NOMO-1 treated with dmso at 0.1 percent for 144 hours (cell line): ENCODE measurements around the gene KLK4.
"Not testable (repeated sequence)": the region's sequence is repeated elsewhere in the genome, so short reads cannot be mapped to it uniquely, and the experiment has no call there.

ENCODE experiments used
- DNase-seq: peaks from one replicate; lab custom pipeline; 2025; ENCODE audit not compliant: unreplicated experiment; lab: John Stamatoyannopoulos, UW

Gene KLK4

DNA sequence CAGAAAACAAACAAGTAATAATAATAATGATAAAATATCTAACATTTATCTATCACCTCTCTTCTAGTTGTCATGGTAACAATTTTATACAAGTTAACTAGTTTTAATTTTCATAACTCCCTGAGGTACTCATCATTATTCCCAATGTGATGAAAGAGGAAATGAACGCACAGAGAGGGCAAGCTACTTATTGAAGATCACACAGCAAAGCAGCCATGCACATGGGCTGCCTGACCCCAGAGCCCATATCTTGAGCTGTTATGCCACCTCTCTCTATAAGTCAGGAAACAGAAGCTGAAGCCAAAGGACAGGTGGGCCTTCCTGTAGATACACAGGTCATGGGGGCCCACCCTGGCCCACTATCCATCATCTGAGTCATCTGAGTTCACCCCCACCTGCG, 4.9 kb upstream of the KLK4 start:
- no peak for DNase-seq

DNA sequence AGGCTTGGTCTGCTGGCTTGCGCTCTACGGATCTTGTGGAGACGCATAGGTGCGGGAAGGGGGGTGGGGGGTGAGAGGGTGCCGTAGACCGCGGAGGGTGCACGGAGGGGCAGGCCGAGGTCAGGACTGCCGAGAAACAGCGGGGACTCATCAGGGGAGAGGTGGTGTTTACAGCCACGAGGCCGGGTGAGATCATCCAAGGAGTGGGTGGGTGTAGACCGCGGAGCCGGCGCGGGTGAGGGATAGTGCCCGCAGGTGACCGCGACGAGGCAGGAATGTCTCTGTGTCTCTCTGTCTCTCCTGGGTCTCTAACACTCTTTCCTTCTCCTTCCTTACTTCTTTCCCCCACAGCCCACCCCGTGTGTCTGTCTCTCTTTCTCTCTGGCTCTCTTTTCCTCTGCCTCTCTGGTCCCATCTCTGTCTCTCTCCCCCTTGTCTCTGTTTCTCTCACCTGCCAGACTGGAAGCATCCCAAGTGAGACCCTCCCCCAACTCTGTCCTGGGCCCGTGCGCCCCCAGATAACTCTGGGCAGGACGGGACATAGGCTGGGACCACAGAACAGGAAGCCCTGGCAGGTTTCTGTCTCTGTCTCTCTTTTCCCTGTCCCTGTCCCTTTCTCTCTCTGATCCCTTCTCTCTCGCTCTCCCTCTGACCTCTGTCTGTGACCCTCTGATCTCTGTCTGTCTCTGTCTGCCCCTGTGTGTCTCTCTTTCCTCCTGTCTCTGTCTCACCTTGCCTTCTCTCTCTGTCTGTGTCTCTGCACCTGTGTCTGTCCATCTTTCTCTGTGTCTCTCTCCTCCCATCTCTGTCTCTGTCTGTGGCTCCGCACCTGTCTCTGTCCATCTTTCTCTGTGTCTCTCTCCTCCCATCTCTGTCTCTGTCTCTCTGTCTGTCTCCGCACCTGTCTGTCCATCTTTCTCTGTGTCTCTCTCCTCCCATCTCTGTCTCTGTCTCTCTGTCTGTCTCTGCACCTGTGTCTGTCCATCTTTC, 1.8 kb upstream of the KLK4 start:
- DNase-seq = no peak

DNA sequence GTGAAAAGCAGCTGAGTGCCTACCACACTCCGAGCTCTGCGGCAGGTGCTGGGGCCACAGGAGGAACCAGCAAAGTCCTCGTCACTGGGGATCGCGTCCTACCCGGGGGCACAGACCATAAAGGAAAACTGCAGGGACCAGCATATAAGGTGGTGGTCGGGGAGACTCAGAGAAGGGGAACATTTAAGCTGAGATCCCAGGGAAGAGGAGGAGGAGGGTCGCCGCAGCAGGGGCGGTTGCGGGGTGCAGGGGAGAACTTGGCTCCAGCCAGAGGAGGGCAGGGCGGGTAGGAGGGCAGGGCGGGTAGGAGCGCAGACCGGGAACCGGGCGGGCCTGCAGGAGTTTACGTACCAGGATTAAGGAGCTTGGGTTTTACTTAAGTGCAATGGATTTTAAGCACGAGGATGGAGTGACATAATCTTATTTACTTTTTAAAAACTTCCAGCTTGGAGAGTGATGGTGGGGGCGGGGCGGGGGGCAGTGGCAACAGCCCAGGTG, 956 bp upstream of the KLK4 start:
- no peak for DNase-seq

DNA sequence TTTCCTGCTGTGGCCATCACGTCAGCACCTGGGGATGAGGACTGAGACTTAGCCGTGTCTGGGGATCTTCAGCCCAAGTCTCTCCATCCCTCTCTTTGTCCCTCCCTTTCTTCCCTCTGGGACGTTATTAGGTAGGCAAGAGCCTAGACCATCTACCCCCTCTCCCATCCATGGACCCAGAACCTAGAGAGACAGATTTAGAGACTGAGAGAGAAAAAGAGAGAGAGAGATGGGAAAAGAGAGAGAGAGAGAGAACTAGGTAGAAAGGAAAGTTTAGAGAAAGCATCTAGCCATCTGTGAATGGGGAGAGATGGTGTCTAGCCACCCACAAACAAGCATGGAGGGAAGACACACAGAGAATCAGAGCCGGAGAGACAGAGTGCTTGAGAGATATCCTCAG, 473 bp downstream of the KLK4 start:
- DNase-seq = no peak

DNA sequence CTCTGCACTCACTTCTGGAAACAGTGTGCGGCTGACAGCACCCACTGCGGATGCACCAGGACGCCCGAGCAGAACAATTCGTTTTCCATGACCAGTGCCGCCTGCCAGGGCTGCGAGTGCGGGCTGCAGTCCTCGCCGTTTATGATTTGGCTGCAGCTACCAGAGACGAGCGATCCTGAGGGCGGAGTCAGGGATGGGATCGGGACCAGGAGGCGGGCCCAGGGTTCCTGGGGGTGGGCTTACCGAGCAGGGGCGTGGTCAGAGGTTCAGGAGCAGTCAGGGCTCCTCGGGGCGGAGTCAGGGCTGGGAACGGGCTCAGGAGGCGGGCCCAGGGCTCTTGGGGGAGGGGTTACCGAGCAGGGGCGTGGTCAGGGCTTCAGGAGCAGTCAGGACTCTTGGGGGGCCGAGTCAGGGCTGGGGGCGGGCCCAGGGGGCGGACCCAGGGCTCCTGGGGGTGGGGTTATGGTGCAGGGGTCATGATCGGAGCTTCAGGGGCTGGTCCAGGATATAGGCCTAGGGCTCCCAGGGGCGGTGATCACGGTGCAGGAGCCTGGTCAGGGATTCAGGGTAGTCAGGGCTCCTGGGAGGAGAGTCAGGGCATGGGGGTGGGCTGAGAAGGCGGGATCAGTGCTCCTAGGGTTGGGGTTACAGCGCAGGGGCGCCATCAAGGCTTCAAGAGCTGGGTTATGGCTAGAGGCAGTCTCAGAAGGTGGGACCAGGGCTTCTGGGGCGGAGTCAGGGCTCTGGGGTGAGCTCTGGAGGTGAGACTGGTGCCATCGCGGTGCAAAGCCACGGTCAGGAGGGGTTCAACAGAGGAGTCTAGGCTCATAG, 1.7 kb downstream of the KLK4 start:
- no peak for DNase-seq

DNA sequence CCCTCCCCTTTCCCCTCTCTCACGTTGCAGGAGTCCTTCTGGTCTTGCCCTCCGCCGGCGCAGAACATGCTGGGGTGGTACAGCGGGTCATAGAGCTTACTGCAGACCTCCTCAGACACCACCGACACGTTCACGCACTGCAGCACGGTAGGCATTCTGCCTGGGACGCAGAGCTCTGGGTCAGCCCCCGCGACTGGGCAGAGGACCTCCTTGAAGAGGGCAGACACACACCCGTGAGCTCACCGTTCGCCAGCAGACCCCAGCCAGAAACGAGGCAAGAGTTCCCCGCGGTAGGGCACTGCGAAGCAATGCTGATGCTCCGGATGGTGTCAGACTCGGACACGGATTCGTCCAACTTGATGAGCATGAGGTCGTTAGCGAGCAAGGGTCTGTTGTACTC, 2.9 kb downstream of the KLK4 start:
- no peak for DNase-seq

DNA sequence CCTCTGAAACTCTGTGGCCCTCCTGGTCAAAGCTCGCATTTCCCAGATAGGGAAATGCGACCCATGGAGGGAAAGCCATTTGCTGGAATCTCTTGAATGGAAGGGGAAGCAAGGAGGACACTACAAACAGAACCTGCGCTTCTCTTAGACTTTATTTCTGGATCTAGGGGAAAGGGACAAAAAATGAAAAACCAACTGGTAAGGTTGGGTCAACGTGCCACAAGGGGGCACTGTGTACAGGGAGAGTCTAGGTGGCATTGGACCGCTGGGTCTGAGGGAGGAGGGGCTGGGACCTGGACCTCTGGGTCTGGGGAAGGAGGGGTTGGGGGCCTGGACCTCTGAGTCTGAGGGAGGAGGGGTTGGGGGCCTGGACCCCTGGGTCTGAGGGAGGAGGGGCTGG, 5.0 kb downstream of the KLK4 start:
- DNase-seq = no peak

DNA sequence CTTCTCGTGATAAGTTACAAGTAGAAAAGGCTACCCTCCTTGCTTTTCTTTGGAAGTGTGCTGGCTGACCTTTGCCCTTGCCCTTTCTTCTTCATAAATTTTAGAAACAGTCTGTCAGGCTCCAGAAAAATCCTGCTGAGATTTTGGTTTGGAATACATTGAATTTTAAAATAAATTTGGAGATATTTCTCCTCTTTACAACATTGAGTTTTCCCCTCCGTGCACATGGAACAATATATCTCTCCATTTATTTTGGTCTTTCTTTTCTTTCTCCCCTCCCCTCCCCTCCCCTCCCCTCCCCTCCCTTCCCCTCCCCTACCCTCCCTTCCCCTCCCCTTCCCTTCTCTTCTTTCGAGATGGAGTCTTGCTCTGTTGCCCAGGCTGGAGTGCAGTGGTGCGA, 8.6 kb downstream of the KLK4 start:
- DNase-seq = no peak

DNA sequence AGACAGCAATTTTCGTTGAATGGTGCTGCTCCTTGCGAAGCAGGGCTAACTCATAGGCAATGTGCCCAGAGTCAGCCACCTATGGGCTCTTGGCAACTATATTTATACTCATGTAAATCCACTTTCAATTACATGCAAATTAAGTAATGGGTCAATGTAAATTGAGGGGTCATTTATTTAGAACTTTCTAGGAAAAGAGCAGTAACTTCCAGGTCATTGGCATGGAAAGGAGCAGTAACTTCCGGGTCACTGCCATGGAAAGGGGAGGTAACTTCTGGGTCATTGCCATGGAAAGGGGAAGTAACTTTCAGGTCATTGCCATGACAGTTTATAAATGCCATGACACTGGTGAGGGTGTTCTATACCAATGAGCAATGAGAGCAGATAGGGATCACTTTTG, 11.6 kb downstream of the KLK4 start:
- no peak for DNase-seq

DNA sequence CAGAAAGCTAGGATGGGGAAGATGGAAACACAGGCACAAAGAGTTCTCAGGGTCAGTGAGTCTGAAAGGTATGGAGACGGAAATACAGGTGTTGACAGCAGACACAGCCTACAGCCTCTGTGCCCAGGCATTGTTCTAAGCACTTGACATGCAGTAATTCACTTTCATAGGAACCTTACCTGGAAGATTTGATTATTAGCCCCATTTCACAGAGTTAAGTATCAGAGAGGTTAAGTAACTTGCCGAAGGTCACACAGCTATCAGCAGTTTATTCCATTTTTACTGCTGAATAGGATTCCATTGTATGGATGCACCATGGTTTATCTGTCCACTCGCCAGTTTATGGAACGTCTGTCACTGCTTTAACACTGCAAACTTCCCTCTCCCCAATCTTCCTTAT, 13.2 kb downstream of the KLK4 start:
- DNase-seq = no peak

DNA sequence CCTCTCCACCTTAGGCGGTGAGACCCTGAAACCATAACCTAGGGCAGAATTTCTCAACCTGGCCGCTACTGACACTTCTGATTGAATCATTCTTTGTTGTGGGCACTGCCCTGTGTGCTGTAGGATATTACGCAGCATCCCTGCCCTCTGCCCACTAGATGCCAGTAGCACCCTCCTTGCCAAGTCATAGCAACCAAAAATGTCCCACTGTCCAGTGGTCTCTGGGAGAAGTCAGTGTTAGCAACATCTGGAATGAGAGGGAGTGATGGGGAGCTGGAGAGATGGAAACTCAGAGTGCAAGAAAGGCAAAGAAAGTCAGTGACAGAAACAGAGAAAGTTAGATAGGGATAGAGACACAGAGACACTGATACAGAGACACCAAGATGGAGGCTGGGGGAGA, 13.6 kb downstream of the KLK4 start:
- no peak for DNase-seq

DNA sequence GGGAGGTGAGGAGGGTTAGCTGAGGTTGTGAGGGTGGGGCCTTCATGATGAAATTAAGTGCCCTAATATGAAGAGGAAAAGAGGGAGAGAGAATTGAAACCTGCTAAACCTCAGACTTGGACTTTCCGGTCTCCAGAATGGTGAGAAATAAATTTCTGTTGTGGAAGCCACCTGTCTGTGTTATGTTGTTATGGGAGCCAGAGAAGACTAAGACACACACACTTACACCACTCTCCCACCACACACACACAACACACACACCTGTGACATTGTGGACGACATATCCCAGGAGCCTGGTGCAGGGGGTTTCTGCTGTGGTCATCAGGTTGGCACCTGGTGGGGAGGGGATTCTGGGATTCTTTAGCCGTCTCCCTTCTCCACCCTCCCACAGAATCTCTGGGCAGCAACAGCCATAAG, 14.0 kb downstream of the KLK4 start:
- no peak for DNase-seq

DNA sequence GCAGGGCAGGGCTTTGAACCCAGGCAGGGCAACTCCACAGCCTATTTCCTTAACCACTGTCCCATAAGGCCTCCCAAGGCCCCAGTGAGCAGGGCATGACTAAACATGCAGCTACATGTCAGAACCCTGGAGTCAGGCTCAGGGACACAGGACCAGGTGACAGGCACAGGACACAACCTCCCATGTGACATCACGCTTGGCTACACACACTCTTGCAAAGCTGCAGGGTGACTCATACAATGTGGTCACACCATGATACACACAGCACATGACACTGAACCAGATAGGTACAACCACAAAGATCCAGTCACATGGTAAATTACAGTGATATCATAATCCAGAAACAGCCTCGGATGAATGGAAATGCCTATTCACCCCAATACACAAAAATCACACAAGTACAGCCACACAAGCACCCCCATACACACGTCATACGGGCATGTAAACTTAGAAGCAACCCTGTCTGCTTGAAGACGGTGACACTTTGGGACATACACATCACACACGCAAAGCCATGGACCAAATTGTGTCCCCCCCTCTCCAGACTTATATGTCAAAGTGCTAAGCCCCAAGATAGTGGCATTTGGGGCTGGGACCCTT, 14.5 kb downstream of the KLK4 start:
- no peak for DNase-seq

DNA sequence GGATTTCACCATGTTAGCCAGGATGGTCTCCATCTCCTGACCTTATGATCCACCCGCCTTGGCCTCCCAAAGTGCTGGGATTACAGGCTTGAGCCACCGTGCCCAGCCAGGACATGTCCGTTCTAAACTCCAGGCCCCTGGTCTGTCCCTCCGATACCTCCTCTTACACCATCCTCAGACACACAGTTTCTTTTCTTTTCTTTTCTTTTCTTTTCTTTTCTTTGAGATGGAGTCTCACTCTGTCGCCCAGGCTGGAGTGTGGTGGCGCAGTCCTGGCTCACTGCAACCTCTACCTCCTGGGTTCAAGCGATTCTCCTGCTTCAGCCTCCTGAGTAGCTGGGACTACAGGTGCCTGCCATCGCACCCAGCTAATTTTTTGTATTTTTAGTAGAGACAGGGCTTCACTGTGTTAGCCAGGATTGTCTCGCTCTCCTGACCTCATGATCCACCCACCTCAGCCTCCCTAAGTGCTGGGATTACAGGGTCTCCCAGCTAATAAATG, 15.1 kb downstream of the KLK4 start:
- not testable (repeated sequence) for DNase-seq

DNA sequence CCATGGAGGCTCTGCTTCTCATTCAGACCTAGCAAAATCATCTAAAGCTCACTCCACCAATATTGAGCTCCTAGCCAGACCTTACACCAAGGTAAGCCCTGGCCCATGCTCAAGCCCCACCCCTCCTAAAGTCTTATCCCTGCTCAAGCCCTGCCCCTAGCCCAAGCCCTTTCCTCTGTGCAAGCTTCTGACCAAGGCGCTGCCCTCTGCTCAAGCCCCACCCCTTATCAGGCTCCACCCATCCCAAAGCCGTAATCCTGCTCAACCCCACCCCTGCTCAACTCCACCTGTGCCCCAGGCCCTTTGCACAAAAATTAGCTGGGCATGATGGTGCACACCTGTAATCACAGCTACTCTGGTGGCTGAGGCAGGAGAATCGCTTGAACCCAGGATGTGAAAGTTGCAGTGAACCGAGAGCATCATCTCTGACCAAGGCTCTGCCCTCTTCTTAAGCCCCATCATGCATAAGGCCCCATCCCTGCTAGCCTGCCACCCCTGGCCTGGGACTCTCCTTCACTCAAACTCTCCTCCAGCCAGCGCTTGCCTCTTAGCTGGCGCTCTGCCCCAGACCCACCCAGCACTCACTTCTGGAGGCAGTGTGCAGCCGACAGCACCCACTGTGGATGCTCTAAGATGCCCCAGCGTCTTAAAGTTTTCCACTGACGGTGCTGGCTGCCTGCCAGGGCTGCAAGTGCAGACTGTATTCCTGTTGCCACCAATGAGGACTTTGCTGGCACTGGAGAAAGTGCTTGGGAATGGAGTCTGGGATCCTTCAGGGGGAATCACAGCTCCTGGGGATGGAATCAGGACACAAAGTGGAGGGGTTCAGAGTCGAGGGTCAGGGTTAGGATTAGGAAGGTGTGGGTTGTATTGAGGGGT, 16.5 kb downstream of the KLK4 start:
- no peak for DNase-seq

DNA sequence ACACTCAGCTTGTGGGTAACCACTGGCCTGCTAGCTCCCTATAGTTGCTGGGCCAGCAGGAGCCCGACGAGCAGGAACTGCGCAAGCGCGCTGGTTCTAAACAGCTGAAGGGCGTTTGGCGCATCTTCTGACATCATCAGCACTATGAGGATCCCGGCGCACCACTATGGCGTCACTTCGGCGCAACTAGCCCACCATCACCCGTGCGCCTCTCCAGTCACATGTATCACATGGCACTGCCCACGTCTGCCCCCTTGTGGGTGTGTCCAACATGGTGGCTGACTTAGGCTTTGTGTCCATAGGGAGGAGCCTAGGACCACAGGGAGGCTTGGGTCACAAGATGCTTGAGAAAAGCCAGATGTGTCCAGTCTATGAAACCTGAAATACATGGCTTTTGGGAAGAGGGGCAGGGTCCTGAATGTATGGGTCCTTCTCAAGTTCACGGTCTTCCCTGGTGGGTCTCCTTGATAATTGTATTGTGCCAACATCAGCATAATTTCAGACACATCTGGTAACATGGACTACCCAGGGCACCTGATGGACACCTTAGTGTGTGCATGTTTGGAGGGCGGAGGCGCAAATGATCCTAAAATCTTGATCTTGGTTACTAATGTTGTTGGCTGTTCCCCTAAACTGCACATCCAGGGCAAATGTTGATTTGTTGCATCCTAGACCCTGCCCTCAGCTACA, 18.0 kb downstream of the KLK4 start:
- no peak for DNase-seq

DNA sequence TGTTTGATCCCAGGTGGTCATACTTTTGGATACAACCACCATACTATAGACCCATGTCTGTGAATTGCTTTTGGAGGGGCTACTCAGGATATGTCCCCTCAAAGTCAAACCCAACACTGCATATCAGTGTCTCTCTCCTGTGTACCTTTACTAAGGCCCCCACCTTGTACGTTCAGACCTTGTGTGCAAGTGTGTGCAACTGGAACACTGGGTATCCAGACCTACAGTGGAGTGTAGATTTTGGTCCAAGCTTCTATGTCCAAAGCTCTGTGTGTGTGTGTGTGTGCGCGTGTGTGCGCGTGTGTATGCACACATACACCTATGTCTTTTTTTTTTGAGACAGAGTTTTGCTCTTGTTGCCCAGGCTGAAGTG, 20.0 kb downstream of the KLK4 start:
- DNase-seq = no peak

DNA sequence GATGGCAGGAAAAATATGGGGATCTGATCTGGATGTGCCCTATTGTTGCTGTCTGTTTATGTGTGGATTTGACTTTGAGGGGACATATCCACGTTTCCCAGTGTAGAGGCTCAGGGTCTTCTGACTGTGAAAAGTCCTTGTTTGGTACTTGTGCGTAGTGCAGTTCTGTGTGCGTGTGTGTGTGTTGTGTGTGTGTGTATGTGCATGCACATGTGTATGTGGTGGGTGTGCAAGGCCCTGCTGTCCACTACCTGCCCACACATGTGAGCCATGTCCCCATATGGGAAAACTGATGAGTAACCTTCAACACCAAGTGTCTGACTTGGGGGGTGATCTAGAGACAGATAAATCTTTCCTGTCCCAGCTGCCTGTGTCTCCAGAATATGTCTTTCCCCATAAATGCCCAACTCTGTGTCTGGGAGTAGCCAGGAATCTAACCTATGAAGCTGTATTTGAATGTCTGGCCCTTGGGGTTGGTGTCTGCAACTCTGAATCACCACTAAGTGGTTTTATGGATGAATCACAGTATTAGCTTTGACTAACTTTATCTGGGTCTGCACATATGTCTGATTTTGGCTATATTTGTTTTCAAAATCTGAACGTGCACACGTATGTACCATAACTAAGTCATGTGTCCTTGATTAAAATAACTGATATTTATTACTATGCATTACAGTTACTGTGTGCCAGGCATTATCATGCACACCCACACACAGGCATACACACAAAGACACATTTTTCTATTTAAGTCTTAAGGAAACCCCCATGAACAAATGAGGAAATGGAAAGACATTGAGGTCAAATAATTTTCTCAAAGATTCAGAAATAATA, 20.6 kb downstream of the KLK4 start:
- DNase-seq = no peak

DNA sequence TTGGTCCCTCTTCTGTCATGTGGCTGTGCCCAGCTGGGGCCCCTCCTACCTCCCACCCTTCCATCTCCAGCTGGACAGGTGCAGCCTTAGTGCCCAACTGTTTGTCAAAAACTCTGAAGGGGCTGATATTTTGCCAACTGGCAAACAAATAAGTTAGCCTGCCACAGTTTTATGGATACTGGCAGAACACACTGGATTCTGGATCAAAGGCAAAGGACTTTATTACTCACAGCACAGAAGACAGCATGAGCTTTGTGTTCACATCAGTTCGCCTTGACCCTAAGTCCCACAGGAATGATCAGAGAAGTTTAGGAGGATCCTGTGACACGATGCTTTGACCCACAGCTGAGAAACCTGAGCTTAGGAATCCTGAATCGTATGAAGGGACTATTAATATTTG, 21.6 kb downstream of the KLK4 start:
- DNase-seq = no peak
